Chondrocyte (in vitro differentiated cells): ENCODE results near the gene CREB3L1. TPM values are rescaled to one million over a fixed set of nuclear protein-coding genes. Genes with fewer than 3 reads are reported as not detected.

ENCODE experiments used
- DNase-seq: peaks from one replicate; pipeline ENCODE4 v3.0.0; 2021; ENCODE audit warnings: mixed read lengths, low spot score
- H3K27ac Mint-ChIP-seq: one replicate; pipeline ENCODE4 v1.8.0; 2021; ENCODE audit warnings: mild to moderate bottlenecking, moderate library complexity, mixed read lengths; ENCODE audit not compliant: unreplicated experiment
- H3K27me3 Mint-ChIP-seq: 2 replicates; pipeline ENCODE4 v1.8.0; 2021; ENCODE audit warnings: low read depth, mixed read lengths
- H3K36me3 Mint-ChIP-seq: 2 replicates; pipeline ENCODE4 v1.8.0; 2021; ENCODE audit warnings: low read depth, mixed read lengths
- H3K4me1 Mint-ChIP-seq: 2 replicates; pipeline ENCODE4 v1.8.0; 2021; ENCODE audit warnings: low read depth, mild to moderate bottlenecking, mixed read lengths
- H3K4me3 Mint-ChIP-seq: one replicate; pipeline ENCODE4 v1.8.0; 2021; ENCODE audit warnings: mild to moderate bottlenecking, moderate library complexity, mixed read lengths; ENCODE audit not compliant: unreplicated experiment
- H3K9me3 Mint-ChIP-seq: 2 replicates; pipeline ENCODE4 v1.8.0; 2021; ENCODE audit warnings: low read depth, mixed read lengths
- CTCF ChIP-seq: fragments of 200-600 bp; sonication (generic); IDR thresholded peaks from 2 replicates; pipeline ENCODE4 v1.5.0; 2021; ENCODE audit warnings: antibody characterized with exemption, mild to moderate bottlenecking, moderate library complexity
- total RNA-seq: library from RNA; stranded (reverse); gene quantifications from 3 replicates; pipeline ENCODE4 v1.2.1, GENCODE V29; 2021

Gene CREB3L1
- total RNA-seq, 1 donor from 2014 or later = 192 TPM

DNA sequence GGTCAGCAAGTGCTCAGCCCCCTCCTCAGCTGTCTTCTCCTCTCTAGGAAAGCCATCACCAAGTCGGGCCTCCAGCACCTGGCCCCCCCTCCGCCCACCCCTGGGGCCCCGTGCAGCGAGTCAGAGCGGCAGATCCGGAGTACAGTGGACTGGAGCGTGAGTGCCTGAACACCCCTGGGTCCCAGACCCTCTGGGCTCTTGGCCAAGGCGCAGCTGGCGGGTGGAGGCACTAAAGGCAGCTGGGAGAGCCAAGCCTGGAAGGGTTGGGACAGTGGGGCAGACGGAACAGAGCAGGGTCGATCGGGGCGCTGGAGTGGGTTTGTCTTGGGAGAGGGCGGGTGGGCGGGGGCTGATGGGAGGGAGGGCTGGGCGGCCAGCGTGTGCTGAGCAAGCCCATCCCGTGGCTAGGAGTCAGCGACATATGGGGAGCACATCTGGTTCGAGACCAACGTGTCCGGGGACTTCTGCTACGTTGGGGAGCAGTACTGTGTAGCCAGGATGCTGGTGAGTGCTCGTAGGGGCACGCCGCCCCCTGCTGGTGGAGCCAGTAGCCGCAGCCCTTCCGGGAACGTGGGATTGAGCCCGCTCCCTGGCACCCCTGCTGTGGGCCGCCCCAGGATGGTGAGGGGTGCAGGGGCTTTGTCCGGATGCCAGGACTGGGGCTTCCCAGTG, 89.9 kb downstream of the CREB3L1 start:
- no peak overlapping the region for H3K4me3 Mint-ChIP-seq
- H3K27ac Mint-ChIP-seq = no peak overlapping the region
- peaks cover 2% of the 10 kb centered on the region for H3K36me3 Mint-ChIP-seq
- TF ChIP-seq CTCF = peak; percentile 92
- no peak for DNase-seq
- no peaks in the 10 kb centered on the region for H3K9me3 Mint-ChIP-seq
- peaks cover 20% of the 10 kb centered on the region for H3K4me1 Mint-ChIP-seq
- no peaks in the 10 kb centered on the region for H3K27me3 Mint-ChIP-seq

DNA sequence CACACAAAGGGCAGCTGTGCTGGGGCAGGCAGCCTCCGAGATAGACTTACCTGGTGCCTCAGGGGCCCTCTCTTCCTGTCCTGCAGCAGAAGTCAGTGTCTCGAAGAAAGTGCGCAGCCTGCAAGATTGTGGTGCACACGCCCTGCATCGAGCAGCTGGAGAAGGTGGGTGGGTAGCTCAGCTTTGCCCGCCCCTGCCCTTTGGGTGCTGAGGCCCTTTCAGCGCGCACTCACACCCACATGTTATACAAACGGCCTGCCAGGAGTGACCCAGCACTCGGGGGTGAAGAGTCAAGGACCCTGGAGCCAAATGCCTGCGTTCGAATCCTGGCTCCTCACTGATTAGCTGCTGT, 90.4 kb downstream of the CREB3L1 start:
- no peaks in the 10 kb centered on the region for H3K27me3 Mint-ChIP-seq

GRCh38 chr11:46369458-46370152, 92.1 kb downstream of the CREB3L1 start:
- H3K9me3 Mint-ChIP-seq = no peaks in the 10 kb centered on the region
- no peak overlapping the region for H3K4me3 Mint-ChIP-seq
- H3K27me3 Mint-ChIP-seq = no peaks in the 10 kb centered on the region
- peaks cover 2% of the 10 kb centered on the region for H3K36me3 Mint-ChIP-seq
- no peak overlapping the region for H3K27ac Mint-ChIP-seq
- DNase-seq = no peak
- H3K4me1 Mint-ChIP-seq = peaks cover 3% of the 10 kb centered on the region
- TF ChIP-seq CTCF = peak; percentile 86

More for the DNA sequence above, 90.4 kb downstream of the CREB3L1 start:
- peak; percentile 70 for TF ChIP-seq CTCF
- no peaks in the 10 kb centered on the region for H3K9me3 Mint-ChIP-seq
- H3K4me3 Mint-ChIP-seq = no peak overlapping the region
- peaks cover 15% of the 10 kb centered on the region for H3K4me1 Mint-ChIP-seq
- no peak overlapping the region for H3K27ac Mint-ChIP-seq
- no peak for DNase-seq
- H3K36me3 Mint-ChIP-seq = peaks cover 2% of the 10 kb centered on the region

GRCh38 chr11:46370253-46370652, 92.8 kb downstream of the CREB3L1 start:
- Mint-ChIP-seq H3K4me3 (no peak overlapping the region), H3K9me3 (no peaks in the 10 kb centered on the region), H3K27ac (no peak overlapping the region), H3K4me1 (peaks cover 3% of the 10 kb centered on the region), H3K36me3 (peaks cover 5% of the 10 kb centered on the region), H3K27me3 (no peaks in the 10 kb centered on the region)
- DNase-seq = no peak
- TF ChIP-seq CTCF = no peak

Other genes starting within 250 kb of the CREB3L1 start
- gene PHF21A, start 156.2 kb upstream of the CREB3L1 start, total RNA-seq = 35.9 to 40.7 TPM (median 36.2 TPM) in 3 replicates
- gene DGKZ, start 69.8 kb downstream of the CREB3L1 start, total RNA-seq = 41.9 to 47.4 TPM (median 46.8 TPM) in 3 replicates
- gene MDK, start 104.0 kb downstream of the CREB3L1 start, total RNA-seq = 49.9 to 127 TPM (median 124 TPM) in 3 replicates
- 0.38 to 0.42 TPM in 2 of 3 replicates, not detected in the other for gene CHRM4, start 114.1 kb downstream of the CREB3L1 start, total RNA-seq